ENCODE measurements around the gene LRRK1.

GRCh38 chr15:101050623-101051290 is 131.6 kb downstream of the LRRK1 start:
- TF ChIP-seq CTCF (IDR thresholded peaks at IDR 0.05), result no peak
- no peak for TF ChIP-seq POLR2AphosphoS5 (IDR thresholded peaks at IDR 0.05; ENCODE audit: insufficient read depth in 1 of 2, low read depth in 1 of 2)
- no peak for TF ChIP-seq POLR2A (IDR thresholded peaks at IDR 0.05)
